HCT116 (cell line): ENCODE results near the gene RAI14. TPM values are rescaled to one million over a fixed set of nuclear protein-coding genes. Genes with fewer than 3 reads are reported as not detected.

ENCODE experiments used
- ATAC-seq: fragments of 200-7000 bp; cut with Tn5 transposase; 2 replicates; pipeline ENCODE4 v1.9.1; 2020; ENCODE audit warnings: mild to moderate bottlenecking, moderate library complexity
- BruUV-seq: library from RNA; stranded (reverse); fragments of 400-500 nt; replicated peaks from 2 replicates; lab custom pipeline; 2021; lab: Mats Ljungman, UMichigan
- CTCF ChIA-PET: fragments of 300-600 bp; sonication (Branson Sonifier 250); formaldehyde crosslinking; loops from one replicate; lab custom pipeline; 2021; ENCODE audit warnings: antibody characterized with exemption; lab: Charles Lee
- POLR2A ChIA-PET: fragments of 300-600, 350-600 bp; sonication (Branson Sonifier 250); formaldehyde crosslinking; loops from one replicate; lab custom pipeline; 2021; ENCODE audit warnings: antibody characterized with exemption; lab: Charles Lee
- RAD21 ChIA-PET, 2 experiments: fragments of 300-600 bp; sonication (Branson Sonifier 250); formaldehyde crosslinking; loops; one replicate each; lab custom pipeline; 2023; ENCODE audit warnings: low total read pairs in 2 of 2; ENCODE audit not compliant: uncharacterized antibody in 2 of 2, unreplicated experiment in 2 of 2, low non-redundant PET in 1 of 2; lab: Charles Lee
- DNase-seq: peaks from one replicate; pipeline ENCODE4 v3.0.0-alpha.2; 2010; ENCODE audit warnings: low read depth, low spot score
- H2AFZ ChIP-seq: fragments of 200-600 bp; shearing (Covaris generic), sonication (generic); 2 replicates; pipeline ENCODE4 v1.6.1; 2017; ENCODE audit warnings: low read depth, mixed run types, mixed read lengths, antibody characterized with exemption, low read length; ENCODE audit not compliant: poor library complexity, severe bottlenecking
- H3K27ac ChIP-seq: 2 replicates; pipeline ENCODE4 v1.5.1; 2012; ENCODE audit warnings: low read depth, low read length
- H3K27me3 ChIP-seq: fragments of 200-600 bp; sonication (generic); 2 replicates; pipeline ENCODE4 v1.6.1; 2016; ENCODE audit warnings: mixed run types, low read length, mixed read lengths; ENCODE audit not compliant: insufficient read depth
- H3K36me3 ChIP-seq, 2 experiments: fragments of 200-500 bp in 1 of 2; fragments of 200-600 bp in 1 of 2; sonication (Bioruptor generic) in 1 of 2; sonication (generic) in 1 of 2; 2 replicates each; pipeline versions ENCODE4 v1.5.1 to v1.6.1; 2014 to 2016; ENCODE audit warnings: low read length in 2 of 2, inconsistent platforms in 1 of 2, mixed read lengths in 1 of 2, mixed run types in 1 of 2; ENCODE audit not compliant: insufficient read depth in 2 of 2, control insufficient read depth in 1 of 2
- H3K4me1 ChIP-seq, 2 experiments: fragments of 200-600 bp in 1 of 2; sonication (generic) in 1 of 2; 2 replicates each; pipeline versions ENCODE4 v1.5.1 to v1.6.1; 2012 to 2017; ENCODE audit warnings: low read length in 2 of 2, inconsistent platforms in 1 of 2, mild to moderate bottlenecking in 1 of 2, mixed read lengths in 1 of 2, mixed run types in 1 of 2, moderate library complexity in 1 of 2; ENCODE audit not compliant: insufficient read depth in 2 of 2, control insufficient read depth in 1 of 2
- H3K4me2 ChIP-seq: fragments of 200-600 bp; sonication (generic); 2 replicates; pipeline ENCODE4 v1.6.1; 2017; ENCODE audit warnings: mixed run types, low read length, mixed read lengths
- H3K4me3 ChIP-seq, 2 experiments: fragments of 200-600 bp in 1 of 2; sonication (generic) in 1 of 2; replicated peaks in 1 of 2; 2 replicates each; pipeline ENCODE4 v1.5.1; 2011 to 2016; ENCODE audit warnings: low read length in 2 of 2, control low read depth in 1 of 2, low read depth in 1 of 2, mild to moderate bottlenecking in 1 of 2, mixed read lengths in 1 of 2, mixed run types in 1 of 2
- H3K79me2 ChIP-seq: fragments of 200-600 bp; sonication (generic); 2 replicates; pipeline ENCODE4 v1.6.1; 2017; ENCODE audit warnings: mild to moderate bottlenecking, mixed run types, low read length, moderate library complexity, mixed read lengths; ENCODE audit not compliant: insufficient read depth
- H3K9ac ChIP-seq: fragments of 200-600 bp; sonication (generic); 2 replicates; pipeline ENCODE4 v1.6.1; 2016; ENCODE audit warnings: low read length, mixed read lengths
- H3K9me2 ChIP-seq: fragments of 200-600 bp; sonication (generic), shearing (Covaris generic); 2 replicates; pipeline ENCODE4 v1.6.1; 2017; ENCODE audit warnings: mixed run types, mild to moderate bottlenecking, moderate library complexity; ENCODE audit not compliant: insufficient read depth
- H3K9me3 ChIP-seq, 2 experiments: fragments of 200-500 bp in 1 of 2; fragments of 200-600 bp in 1 of 2; sonication (Bioruptor generic) in 1 of 2; sonication (generic) in 1 of 2; 2 replicates each; pipeline ENCODE4 v1.6.1; 2014 to 2017; ENCODE audit warnings: low read length in 2 of 2, mixed read lengths in 2 of 2, inconsistent platforms in 1 of 2, low read depth in 1 of 2, mild to moderate bottlenecking in 1 of 2, mixed run types in 1 of 2, moderate library complexity in 1 of 2; ENCODE audit not compliant: control insufficient read depth in 1 of 2, insufficient read depth in 1 of 2
- H4K20me1 ChIP-seq: fragments of 200-600 bp; sonication (generic), shearing (Covaris generic); 2 replicates; pipeline ENCODE4 v1.6.1; 2017; ENCODE audit warnings: mixed run types, mild to moderate bottlenecking, moderate library complexity; ENCODE audit not compliant: insufficient read depth
- ATF3 ChIP-seq: IDR thresholded peaks from 2 replicates; pipeline ENCODE4 v1.6.1; 2012
- EGR1 ChIP-seq: IDR thresholded peaks from 2 replicates; pipeline ENCODE4 v1.6.1; 2012; ENCODE audit warnings: low read depth
- FOSL1 ChIP-seq: IDR thresholded peaks from 2 replicates; pipeline ENCODE4 v1.6.1; 2012; ENCODE audit warnings: low read depth
- JUND ChIP-seq: IDR thresholded peaks from 2 replicates; pipeline ENCODE4 v1.6.1; 2012
- MAX ChIP-seq: IDR thresholded peaks from 2 replicates; pipeline ENCODE4 v1.6.1; 2012
- RAD21 ChIP-seq: IDR thresholded peaks from 2 replicates; pipeline ENCODE4 v1.6.1; 2012; ENCODE audit warnings: low read depth, mild to moderate bottlenecking
- SIN3A ChIP-seq: IDR thresholded peaks from 2 replicates; pipeline ENCODE4 v1.6.1; 2012; ENCODE audit warnings: low read depth
- SP1 ChIP-seq: IDR thresholded peaks from 2 replicates; pipeline ENCODE4 v1.6.1; 2012; ENCODE audit warnings: low read depth
- YY1 ChIP-seq: IDR thresholded peaks from 2 replicates; pipeline ENCODE4 v1.6.1; 2011; ENCODE audit warnings: low read length, low read depth, moderate library complexity, mild to moderate bottlenecking; ENCODE audit not compliant: insufficient replicate concordance; ENCODE audit errors: extremely low read depth
- ZFX ChIP-seq: fragments of 450-650 bp; IDR thresholded peaks from 2 replicates; pipeline ENCODE4 v1.6.1; 2017
- intact Hi-C: fragments of 100-400 bp; cut with micrococcal nuclease; formaldehyde crosslinking; loops from 2 replicates; pipeline ENCODE4 v1.10.0; 2022
- total RNA-seq: library from RNA; stranded (reverse); gene quantifications from one replicate; pipeline ENCODE4 v1.2.1, GENCODE V29; 2021; ENCODE audit not compliant: unreplicated experiment

The RAI14 gene
- total RNA-seq, 1 experiment from 2014 or later, result 47.9 TPM

GRCh38 chr5:34822956-34823715, 167.0 kb downstream of the RAI14 start:
- no peak overlapping the region for H3K9ac ChIP-seq
- no peak for ATAC-seq
- H2AFZ ChIP-seq, result no peak overlapping the region
- H3K9me2 ChIP-seq, result no peaks in the 10 kb centered on the region
- H3K27ac ChIP-seq, result no peak overlapping the region
- no peaks in the 10 kb centered on the region for H3K4me1 ChIP-seq
- ChIA-PET RAD21 (no interaction called here), POLR2A (interaction anchor here (1.0 kb wide), 1 partner anchor 16 kb away, joined by 3 read pairs; the partner anchor contains the start of gene TTC23L), CTCF (no interaction called here)
- TF ChIP-seq EGR1 (no peak), SIN3A (no peak), MAX (no peak), JUND (no peak), ZFX (no peak), YY1 (no peak)
- BruUV-seq, result no TSS peak
- no peaks in the 10 kb centered on the region for H3K9me3 ChIP-seq
- intact Hi-C loops, result no loop called here
- no peak overlapping the region for H3K4me3 ChIP-seq
- no peaks in the 10 kb centered on the region for H4K20me1 ChIP-seq
- peaks cover 12 to 22% of the 10 kb centered on the region in 2 experiments; a peak in 3 of 4 replicates for H3K36me3 ChIP-seq
- no peaks in the 10 kb centered on the region for H3K79me2 ChIP-seq
- no peak overlapping the region for H3K4me2 ChIP-seq
- DNase-seq, result no peak
- H3K27me3 ChIP-seq, result no peaks in the 10 kb centered on the region

GRCh38 chr5:34826347-34826746, 170.2 kb downstream of the RAI14 start:
- no peak for TF ChIP-seq ATF3
- TF ChIP-seq SP1, result no peak
- no peak for TF ChIP-seq YY1
- no peak for TF ChIP-seq EGR1
- TF ChIP-seq FOSL1, result no peak
- no peak for TF ChIP-seq RAD21
- TF ChIP-seq, all 23 proteins: peak for 0
- CTCF ChIA-PET, result no interaction called here
- RAD21 ChIA-PET, result no interaction called here

More at GRCh38 chr5:34826347-34826746, 170.2 kb downstream of the RAI14 start:
- Histone ChIP-seq H3K4me3 (no peak overlapping the region), H2AFZ (no peak overlapping the region), H3K4me1 (no peaks in the 10 kb centered on the region), H3K9me2 (no peaks in the 10 kb centered on the region), H3K4me2 (no peak overlapping the region), H3K79me2 (no peaks in the 10 kb centered on the region), H4K20me1 (no peaks in the 10 kb centered on the region), H3K9me3 (no peaks in the 10 kb centered on the region), H3K9ac (no peak overlapping the region), H3K27me3 (no peaks in the 10 kb centered on the region), H3K36me3 (peaks cover 12 to 22% of the 10 kb centered on the region in 2 experiments; a peak in 3 of 4 replicates), H3K27ac (no peak overlapping the region)
- DNase-seq (no peak), ATAC-seq (no peak)
- BruUV-seq, result no TSS peak
- POLR2A ChIA-PET, result no interaction called here
- intact Hi-C loops, result no loop called here
